Uterus (tissue), 2 donors: ENCODE measurements around the gene RAD50.

Experiments used
- POLR2A ChIP-seq, 2 donors: fragments of 450-650 bp; IDR thresholded peaks; one replicate each; pipeline ENCODE4 v1.6.1; 2016; ENCODE audit warnings: antibody characterized with exemption in 2 of 2, mild to moderate bottlenecking in 1 of 2, moderate library complexity in 1 of 2
- TF ChIP-seq, protein P1 (sequence below), 4 experiments: fragments of 200-600 bp in 2 of 4; fragments of 450-650 bp in 2 of 4; sonication (generic) in 2 of 4; IDR thresholded peaks; one replicate each; pipeline ENCODE4 v1.5.1; 2016 to 2019; ENCODE audit warnings: antibody characterized with exemption in 4 of 4, mild to moderate bottlenecking in 2 of 4, moderate library complexity in 1 of 4

DNA sequence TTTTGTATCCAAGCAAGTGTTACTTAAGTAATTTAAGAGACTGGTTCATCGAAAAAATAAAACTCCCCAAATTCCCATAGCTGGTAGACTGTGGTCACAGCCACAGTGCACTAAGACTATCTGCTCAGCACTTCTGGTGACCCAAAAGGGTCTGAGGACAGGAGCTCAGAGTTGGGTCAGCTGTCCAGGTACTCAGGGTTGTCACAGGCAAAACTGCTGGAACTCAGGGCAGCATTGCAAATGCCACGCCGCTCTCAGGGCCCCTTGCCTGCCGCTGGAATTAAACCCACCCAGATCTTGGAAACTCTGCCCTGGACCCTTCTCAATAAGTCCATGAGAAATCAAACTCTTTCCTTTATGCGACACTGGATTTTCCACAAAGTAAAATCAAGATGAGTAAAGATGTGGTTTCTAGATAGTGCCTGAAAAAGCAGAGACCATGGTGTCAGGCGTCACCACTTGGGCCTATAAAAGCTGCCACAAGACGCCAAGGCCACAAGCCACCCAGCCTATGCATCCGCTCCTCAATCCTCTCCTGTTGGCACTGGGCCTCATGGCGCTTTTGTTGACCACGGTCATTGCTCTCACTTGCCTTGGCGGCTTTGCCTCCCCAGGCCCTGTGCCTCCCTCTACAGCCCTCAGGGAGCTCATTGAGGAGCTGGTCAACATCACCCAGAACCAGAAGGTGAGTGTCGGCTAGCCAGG, 101.1 kb downstream of the RAD50 start, which contains the start of gene IL13:
- TF ChIP-seq, protein P1, sequence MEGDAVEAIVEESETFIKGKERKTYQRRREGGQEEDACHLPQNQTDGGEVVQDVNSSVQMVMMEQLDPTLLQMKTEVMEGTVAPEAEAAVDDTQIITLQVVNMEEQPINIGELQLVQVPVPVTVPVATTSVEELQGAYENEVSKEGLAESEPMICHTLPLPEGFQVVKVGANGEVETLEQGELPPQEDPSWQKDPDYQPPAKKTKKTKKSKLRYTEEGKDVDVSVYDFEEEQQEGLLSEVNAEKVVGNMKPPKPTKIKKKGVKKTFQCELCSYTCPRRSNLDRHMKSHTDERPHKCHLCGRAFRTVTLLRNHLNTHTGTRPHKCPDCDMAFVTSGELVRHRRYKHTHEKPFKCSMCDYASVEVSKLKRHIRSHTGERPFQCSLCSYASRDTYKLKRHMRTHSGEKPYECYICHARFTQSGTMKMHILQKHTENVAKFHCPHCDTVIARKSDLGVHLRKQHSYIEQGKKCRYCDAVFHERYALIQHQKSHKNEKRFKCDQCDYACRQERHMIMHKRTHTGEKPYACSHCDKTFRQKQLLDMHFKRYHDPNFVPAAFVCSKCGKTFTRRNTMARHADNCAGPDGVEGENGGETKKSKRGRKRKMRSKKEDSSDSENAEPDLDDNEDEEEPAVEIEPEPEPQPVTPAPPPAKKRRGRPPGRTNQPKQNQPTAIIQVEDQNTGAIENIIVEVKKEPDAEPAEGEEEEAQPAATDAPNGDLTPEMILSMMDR (IDR thresholded peaks at IDR 0.05): no peak
- no peak for TF ChIP-seq POLR2A (IDR thresholded peaks at IDR 0.05)
